ENCODE measurements around the gene APLNR. TPM values are rescaled to one million over a fixed set of nuclear protein-coding genes. Genes with fewer than 3 reads are reported as not detected.

Gene APLNR
- total RNA-seq, 1 experiment from 2014 or later = 0.39 TPM

GRCh38 chr11:57214494-57214893 lies 22.6 kb downstream of the APLNR start:
- no peak for TF ChIP-seq CTCF (conservative IDR thresholded peaks at IDR 0.05)
- Histone ChIP-seq H3K9ac (ENCODE audit: extremely low read depth, insufficient read length, low read length) (no peak overlapping the region), H3K27ac (ENCODE audit: insufficient read length, low read depth, low read length) (no peak overlapping the region), H3K23ac (ENCODE audit: insufficient read length, low read depth, low read length) (no peak overlapping the region), H3K79me1 (ENCODE audit: insufficient read depth, low read depth, low read length, poor library complexity, severe bottlenecking) (no peaks in the 10 kb centered on the region), H3K56ac (ENCODE audit: insufficient read length, low read depth, low read length) (no peak overlapping the region), H2BK5ac (ENCODE audit: insufficient read length, low read length) (no peak overlapping the region), H2BK12ac (ENCODE audit: insufficient read length, low read depth, low read length) (no peak overlapping the region), H2BK15ac (ENCODE audit: low read depth, low read length) (no peak overlapping the region), H3T11ph (ENCODE audit: low read length) (no peak overlapping the region), H3K23me2 (ENCODE audit: insufficient read length, low read depth, low read length, poor library complexity, severe bottlenecking) (no peaks in the 10 kb centered on the region), H4K20me1 (ENCODE audit: control insufficient read depth, insufficient read depth, insufficient read length) (no peaks in the 10 kb centered on the region), H3K4me1 (ENCODE audit: insufficient read depth, low read length) (peaks cover 4% of the 10 kb centered on the region; the same call in 1 of the 2 replicates), H2BK20ac (ENCODE audit: low read depth, low read length, poor library complexity, severe bottlenecking) (no peak overlapping the region), H3K4me2 (ENCODE audit: insufficient read depth, insufficient read length, low read length) (no peak overlapping the region), H2AFZ (ENCODE audit: low read length) (no peak overlapping the region), H3K18ac (ENCODE audit: insufficient read length, low read depth, low read length) (no peak overlapping the region), H3K79me2 (ENCODE audit: insufficient read depth, low read length) (no peaks in the 10 kb centered on the region), H3K4ac (ENCODE audit: low read depth, low read length) (no peak overlapping the region), H4K8ac (replicated peaks; ENCODE audit: insufficient read length, low read depth, low read length) (no peak overlapping the region), H4K5ac (ENCODE audit: insufficient read length, low read depth, low read length) (no peak overlapping the region), H4K91ac (ENCODE audit: insufficient read length, low read depth, low read length) (no peak overlapping the region), H3K9me3 (ENCODE audit: control insufficient read depth, low read depth, low read length) (no peaks in the 10 kb centered on the region), H2BK120ac (ENCODE audit: low read depth, low read length, poor library complexity, severe bottlenecking) (no peak overlapping the region), H3K14ac (ENCODE audit: insufficient read depth, low read length) (no peak overlapping the region), H2AK5ac (ENCODE audit: insufficient read length, low read length) (no peak overlapping the region), H3K27me3 (ENCODE audit: insufficient read depth, low read length) (no peaks in the 10 kb centered on the region)
- Mint-ChIP-seq H3K4me1 (peaks cover 15% of the 10 kb centered on the region in 2 experiments), H3K4me3 (no peak overlapping the region), H3K27ac (no peak overlapping the region), H3K27me3 (ENCODE audit: low read depth) (peaks cover 2% of the 10 kb centered on the region), H3K9me3 (no peaks in the 10 kb centered on the region), H3K36me3 (ENCODE audit: insufficient read depth in 1 of 3, low read depth in 3 of 3) (no peaks in the 10 kb centered on the region)
- no peak for DNase-seq
- no CpG with 5 or more reads among the region's 3 CpGs for WGBS (ENCODE audit: extremely low coverage, insufficient read length, low lambda C conversion rate)
